ENCODE results near the gene SH3BGRL3. TPM values are rescaled to one million over a fixed set of nuclear protein-coding genes. Genes with fewer than 3 reads are reported as not detected.
"Not testable (repeated sequence)": the region's sequence is repeated elsewhere in the genome, so short reads cannot be mapped to it uniquely, and the experiment has no call there.

SH3BGRL3 gene
- total RNA-seq, 2 donors from 2014 or later: 79.2 to 137 TPM

DNA sequence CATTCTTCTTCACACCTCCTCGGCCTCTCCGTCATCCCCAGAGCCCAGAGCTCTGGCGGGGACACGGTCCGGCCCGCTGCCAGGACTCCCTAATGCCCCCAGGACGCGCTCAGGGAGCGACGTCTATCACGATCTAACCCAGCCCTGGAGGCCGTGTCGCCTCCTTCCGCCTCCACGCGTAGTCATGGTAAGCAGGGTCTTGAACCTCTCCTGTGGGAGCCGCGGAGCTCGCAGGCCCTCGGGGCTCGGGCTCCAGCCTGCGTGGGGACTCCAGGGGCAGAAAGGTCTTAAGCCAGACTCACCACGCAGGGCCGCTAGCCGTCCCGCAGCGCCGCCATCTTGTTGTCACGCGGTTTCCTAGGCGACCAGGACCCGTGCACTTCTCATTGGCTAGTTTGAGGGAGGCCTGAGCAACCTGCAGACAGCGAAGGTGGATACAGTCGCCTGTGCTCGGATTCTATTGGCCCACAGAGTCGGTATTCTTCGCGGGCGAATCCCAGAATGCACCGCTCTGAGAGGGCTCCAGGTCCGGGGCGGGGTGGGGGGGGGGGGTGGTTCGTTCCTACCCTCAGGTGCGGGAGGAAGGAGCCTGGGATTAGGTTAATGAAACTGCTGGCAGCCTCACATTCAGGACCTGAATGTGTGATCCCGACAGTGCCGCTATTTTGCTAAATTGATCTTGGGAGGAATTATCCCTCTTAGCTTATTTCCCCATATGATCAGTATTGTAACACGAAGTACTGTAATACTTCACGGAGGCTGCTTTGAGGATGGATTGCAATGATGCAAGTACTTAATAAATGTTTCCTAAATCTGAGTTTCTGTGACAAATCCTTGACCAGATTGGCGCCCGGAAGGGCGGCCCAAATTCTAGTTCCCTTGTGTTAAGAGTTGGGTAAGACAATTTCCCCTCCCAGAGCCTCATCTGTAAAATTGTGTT is 26.7 kb downstream of the SH3BGRL3 start, which contains the start of gene UBXN11:
Gene UBXN11, minus strand, starts transcription at position 347 of the 940 bp plus-strand sequence. CDS start 3,753 bp downstream, outside the sequence.
- Histone ChIP-seq H3K4me1 (ENCODE audit: control insufficient read depth in 1 of 2, low read depth in 2 of 2) (peaks cover 7 to 12% of the 10 kb centered on the region in 2 donors), H3K27me3 (replicated peaks; ENCODE audit: insufficient read depth) (no peaks in the 10 kb centered on the region), H3K27ac (peak within 1 kb of the TSS; percentile 34 to 45), H3K9me3 (no peaks in the 10 kb centered on the region), H3K4me3 (peak within 1 kb of the TSS; percentile 80), H3K36me3 (no peaks in the 10 kb centered on the region)
- DNase-seq (ENCODE audit: low spot score) (peak; percentile 80), ATAC-seq (ENCODE audit: insufficient number of reproducible peaks, low FRiP score, low read depth) (peak; percentile 76)
- TF ChIP-seq, protein P1, sequence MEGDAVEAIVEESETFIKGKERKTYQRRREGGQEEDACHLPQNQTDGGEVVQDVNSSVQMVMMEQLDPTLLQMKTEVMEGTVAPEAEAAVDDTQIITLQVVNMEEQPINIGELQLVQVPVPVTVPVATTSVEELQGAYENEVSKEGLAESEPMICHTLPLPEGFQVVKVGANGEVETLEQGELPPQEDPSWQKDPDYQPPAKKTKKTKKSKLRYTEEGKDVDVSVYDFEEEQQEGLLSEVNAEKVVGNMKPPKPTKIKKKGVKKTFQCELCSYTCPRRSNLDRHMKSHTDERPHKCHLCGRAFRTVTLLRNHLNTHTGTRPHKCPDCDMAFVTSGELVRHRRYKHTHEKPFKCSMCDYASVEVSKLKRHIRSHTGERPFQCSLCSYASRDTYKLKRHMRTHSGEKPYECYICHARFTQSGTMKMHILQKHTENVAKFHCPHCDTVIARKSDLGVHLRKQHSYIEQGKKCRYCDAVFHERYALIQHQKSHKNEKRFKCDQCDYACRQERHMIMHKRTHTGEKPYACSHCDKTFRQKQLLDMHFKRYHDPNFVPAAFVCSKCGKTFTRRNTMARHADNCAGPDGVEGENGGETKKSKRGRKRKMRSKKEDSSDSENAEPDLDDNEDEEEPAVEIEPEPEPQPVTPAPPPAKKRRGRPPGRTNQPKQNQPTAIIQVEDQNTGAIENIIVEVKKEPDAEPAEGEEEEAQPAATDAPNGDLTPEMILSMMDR (IDR thresholded peaks at IDR 0.05): no peak

DNA sequence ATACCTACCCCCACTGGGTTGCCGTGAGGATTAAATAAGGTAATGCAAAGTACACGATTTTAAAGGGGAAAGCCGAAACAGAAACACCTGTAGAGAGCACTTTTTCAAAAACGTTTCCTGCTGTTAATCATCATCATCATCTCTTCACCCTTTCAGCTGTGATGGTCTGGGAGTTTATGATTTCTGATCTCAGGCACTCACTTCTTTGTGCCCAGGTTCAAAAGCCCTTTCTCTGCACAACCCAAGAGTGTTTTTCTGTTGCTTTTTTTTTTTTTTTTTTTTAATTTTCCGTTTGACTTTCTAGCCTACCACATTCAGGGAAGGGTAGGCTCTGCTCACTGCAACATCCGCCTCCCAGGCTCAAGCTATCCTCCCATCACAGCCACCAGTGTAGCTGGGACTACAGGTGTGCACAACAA is 27.5 kb downstream of the SH3BGRL3 start:
- DNase-seq (ENCODE audit: low spot score) (no peak), ATAC-seq (ENCODE audit: insufficient number of reproducible peaks, low FRiP score, low read depth) (no peak)
- no peaks in the 10 kb centered on the region for H3K27me3 ChIP-seq (replicated peaks; ENCODE audit: insufficient read depth)
- no peaks in the 10 kb centered on the region for H3K9me3 ChIP-seq
- H3K36me3 ChIP-seq: no peaks in the 10 kb centered on the region
- H3K4me1 ChIP-seq (ENCODE audit: control insufficient read depth in 1 of 2, low read depth in 2 of 2): peaks cover 7 to 12% of the 10 kb centered on the region in 2 donors
- TF ChIP-seq, protein P1 (IDR thresholded peaks at IDR 0.05): no peak
- no peak overlapping the region for H3K4me3 ChIP-seq
- H3K27ac ChIP-seq: peak overlapping the region in 1 of 2 donors; percentile 13

DNA sequence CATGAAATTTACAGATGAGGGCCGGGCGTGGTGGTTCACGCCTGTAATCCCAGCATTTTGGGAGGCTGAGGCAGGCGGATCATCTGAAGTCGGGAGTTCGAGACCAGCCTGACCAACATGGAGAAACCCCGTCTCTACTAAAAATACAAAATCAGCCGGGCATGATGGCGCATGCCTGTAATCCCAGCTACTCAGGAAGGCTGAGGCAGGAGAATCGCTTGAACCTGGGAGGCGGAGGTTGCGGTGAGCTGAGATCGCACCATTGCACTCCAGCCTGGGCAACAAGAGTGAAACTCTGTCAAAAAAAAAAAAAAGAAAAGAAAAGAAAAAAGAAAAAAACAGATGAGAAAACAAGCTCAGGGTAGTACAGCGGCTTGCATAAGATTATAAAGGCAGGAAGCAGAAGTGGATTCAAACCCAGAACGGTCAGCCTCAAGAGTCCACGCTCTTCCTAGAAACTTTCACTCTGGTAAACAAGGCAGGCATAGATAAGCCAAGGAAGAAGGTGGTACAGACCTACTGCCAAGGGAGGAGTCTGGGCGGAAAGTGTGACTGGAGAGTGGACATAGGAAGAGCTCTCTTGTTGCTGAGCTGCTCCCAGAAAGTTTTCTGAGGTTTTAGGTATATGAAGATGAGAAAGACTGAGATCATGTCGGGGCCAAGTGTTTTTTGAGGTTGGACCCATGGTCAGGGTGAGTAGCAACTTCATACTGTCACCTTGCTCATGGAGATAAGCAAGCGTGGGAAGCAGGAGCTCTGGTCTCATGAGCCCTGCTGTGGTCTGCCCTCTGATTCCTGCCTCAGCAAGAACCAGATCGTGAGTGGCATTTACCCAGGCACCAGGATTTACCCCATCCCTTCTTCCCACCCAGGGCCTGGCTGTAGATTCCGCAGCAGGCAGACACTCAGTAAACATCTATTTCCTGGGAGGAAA is 28.3 kb downstream of the SH3BGRL3 start:
- H3K36me3 ChIP-seq; H3K9me3 ChIP-seq; DNase-seq (ENCODE audit: low spot score); H3K27ac ChIP-seq; H3K27me3 ChIP-seq (replicated peaks; ENCODE audit: insufficient read depth); H3K4me3 ChIP-seq; ATAC-seq (ENCODE audit: insufficient number of reproducible peaks, low FRiP score, low read depth): not testable (repeated sequence)
- peaks cover 7 to 12% of the 10 kb centered on the region in 2 donors for H3K4me1 ChIP-seq (ENCODE audit: control insufficient read depth in 1 of 2, low read depth in 2 of 2)

DNA sequence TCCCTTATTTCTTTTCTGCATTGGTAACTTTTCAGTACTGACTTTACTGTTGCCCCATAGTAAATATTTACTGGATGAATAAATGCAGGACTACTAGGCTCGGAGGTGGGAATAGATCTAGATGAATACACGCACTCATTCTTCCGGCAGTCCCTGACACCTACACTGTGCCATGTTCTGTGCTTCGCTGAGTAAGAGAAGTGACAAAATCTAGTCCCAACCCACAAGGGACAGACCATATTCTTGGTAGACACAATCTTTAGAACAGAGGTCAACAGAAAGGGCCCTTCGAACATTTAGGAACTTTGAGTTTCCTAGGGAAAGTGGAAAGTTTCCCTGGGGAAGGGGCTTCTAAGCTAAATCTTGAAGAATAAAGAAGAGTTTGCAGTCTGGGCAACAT is 34.6 kb downstream of the SH3BGRL3 start:
- ATAC-seq (ENCODE audit: insufficient number of reproducible peaks, low FRiP score, low read depth) (no peak), DNase-seq (ENCODE audit: low spot score) (no peak)
- Histone ChIP-seq H3K4me3 (no peak overlapping the region), H3K27me3 (replicated peaks; ENCODE audit: insufficient read depth) (no peaks in the 10 kb centered on the region), H3K4me1 (ENCODE audit: control insufficient read depth in 1 of 2, low read depth in 2 of 2) (no peaks in the 10 kb centered on the region), H3K9me3 (no peaks in the 10 kb centered on the region), H3K36me3 (no peaks in the 10 kb centered on the region), H3K27ac (no peak overlapping the region)
- TF ChIP-seq, protein P1 (IDR thresholded peaks at IDR 0.05): no peak

DNA sequence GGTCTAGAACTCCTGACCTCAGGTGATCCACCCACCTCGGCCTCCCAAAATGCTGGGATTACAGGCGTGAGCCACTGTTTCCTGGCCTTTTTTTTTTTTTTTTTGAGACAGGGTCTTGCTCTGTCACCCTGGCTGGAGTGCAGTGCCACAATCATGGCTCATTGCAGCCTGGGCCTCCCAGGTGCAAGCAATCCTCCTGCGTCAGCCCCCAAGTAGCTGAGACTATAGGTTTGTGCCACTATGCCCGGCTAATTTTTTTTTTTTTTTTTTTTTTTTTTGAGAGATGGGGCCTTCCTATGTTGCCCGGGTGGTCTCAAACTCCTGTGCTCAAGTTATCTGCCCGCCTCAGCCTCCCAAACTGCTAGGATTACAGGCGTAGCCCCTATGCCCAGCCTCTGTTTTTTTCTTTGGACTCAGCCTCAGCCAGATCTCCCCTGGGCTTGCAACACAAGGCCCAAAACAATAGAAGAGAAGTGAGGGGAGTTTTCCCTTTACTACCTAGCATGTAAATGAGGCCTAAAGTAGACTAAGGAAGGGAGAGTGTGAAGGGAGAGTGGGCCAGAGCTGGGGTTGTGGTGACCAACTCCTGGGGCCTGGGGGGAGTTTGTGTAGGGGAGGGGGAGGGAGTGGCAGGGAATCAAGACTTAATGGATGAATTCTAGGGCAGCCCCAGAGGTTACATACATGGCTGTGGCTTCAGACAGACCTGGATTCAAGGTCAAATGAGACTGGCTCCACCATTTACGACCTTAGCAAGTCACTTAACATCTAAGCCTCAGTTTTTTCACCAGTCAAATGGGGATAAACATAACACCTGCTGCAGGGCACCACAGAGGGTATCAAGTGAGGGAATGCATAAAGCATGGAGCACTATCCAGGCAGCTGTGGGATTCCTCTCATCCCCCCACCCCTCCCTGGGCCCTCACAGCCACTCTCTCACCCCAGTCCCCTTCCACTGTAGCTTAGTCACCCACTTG is 36.3 kb downstream of the SH3BGRL3 start:
- H3K27ac ChIP-seq: no peak overlapping the region

More for the DNA sequence above, 36.3 kb downstream of the SH3BGRL3 start:
- no peaks in the 10 kb centered on the region for H3K27me3 ChIP-seq (replicated peaks; ENCODE audit: insufficient read depth)
- H3K4me3 ChIP-seq: no peak overlapping the region
- no peaks in the 10 kb centered on the region for H3K36me3 ChIP-seq
- H3K4me1 ChIP-seq (ENCODE audit: control insufficient read depth in 1 of 2, low read depth in 2 of 2): no peaks in the 10 kb centered on the region
- DNase-seq (ENCODE audit: low spot score) (no peak), ATAC-seq (ENCODE audit: insufficient number of reproducible peaks, low FRiP score, low read depth) (no peak)
- TF ChIP-seq, protein P1 (IDR thresholded peaks at IDR 0.05): no peak
- H3K9me3 ChIP-seq: no peaks in the 10 kb centered on the region

All from thoracic aorta (tissue), 2 donors.